K562 (cell line): ENCODE data around the gene NOP14. TPM values are rescaled to one million over a fixed set of nuclear protein-coding genes. Genes with fewer than 3 reads are reported as not detected.

Source experiments
- BDP1 ChIP-seq: IDR thresholded peaks from 3 replicates; pipeline ENCODE4 v1.6.1; 2011; ENCODE audit not compliant: insufficient read length, insufficient read depth
- CREB3L1 ChIP-seq: fragments of 450-650 bp; IDR thresholded peaks from 2 replicates; pipeline ENCODE4 v1.6.1; 2014; ENCODE audit warnings: low read depth, mild to moderate bottlenecking, moderate library complexity, borderline replicate concordance
- CTCF ChIP-seq, 3 experiments: IDR thresholded peaks in 2 of 3; conservative IDR thresholded peaks in 1 of 3; 2 replicates each; pipeline ENCODE4 v1.5.1; 2011 to 2012; ENCODE audit warnings: low read length in 3 of 3, mild to moderate bottlenecking in 3 of 3, control low read depth in 2 of 3, improper control_type of control experiment in 1 of 3, inconsistent platforms in 1 of 3, low read depth in 1 of 3, mixed read lengths in 1 of 3, moderate library complexity in 1 of 3; ENCODE audit not compliant: insufficient read depth in 2 of 3
- CTCFL ChIP-seq: IDR thresholded peaks from 2 replicates; pipeline ENCODE4 v1.6.1; 2011; ENCODE audit warnings: borderline replicate concordance, low read depth, mild to moderate bottlenecking, moderate library complexity, low read length; ENCODE audit not compliant: insufficient read depth, poor library complexity, severe bottlenecking
- EHMT2 ChIP-seq: fragments of 450-650 bp; IDR thresholded peaks from 2 replicates; pipeline ENCODE4 v1.6.1; 2018; ENCODE audit warnings: antibody characterized with exemption
- GATAD2B ChIP-seq: fragments of 450-650 bp; IDR thresholded peaks from 2 replicates; pipeline ENCODE4 v1.6.1; 2017; ENCODE audit warnings: mild to moderate bottlenecking, borderline replicate concordance
- HMGXB4 ChIP-seq: sonication (generic); formaldehyde crosslinking; IDR thresholded peaks from 2 replicates; pipeline ENCODE4 v1.8.1; 2023; ENCODE audit warnings: mild to moderate bottlenecking, missing genetic modification reagents
- NFYB ChIP-seq: IDR thresholded peaks from 2 replicates; pipeline ENCODE4 v1.6.1; 2011; ENCODE audit warnings: mild to moderate bottlenecking, moderate library complexity; ENCODE audit not compliant: insufficient read length; ENCODE audit errors: extremely low read depth
- NR2F6 ChIP-seq: fragments of 450-650 bp; formaldehyde crosslinking; IDR thresholded peaks from 2 replicates; pipeline ENCODE4 v1.4.0; 2020; ENCODE audit warnings: mild to moderate bottlenecking
- PCBP2 ChIP-seq: fragments of 200-400 bp; formaldehyde crosslinking; IDR thresholded peaks from 2 replicates; pipeline ENCODE4 v1.6.1; 2018; ENCODE audit warnings: low read length, low read depth, mild to moderate bottlenecking, moderate library complexity; ENCODE audit not compliant: poor library complexity, severe bottlenecking
- PTRF ChIP-seq: fragments of 450-650 bp; IDR thresholded peaks from 2 replicates; pipeline ENCODE4 v1.6.1; 2016; ENCODE audit warnings: mild to moderate bottlenecking, missing genetic modification characterization, missing compliant biosample characterization
- PTTG1 ChIP-seq: fragments of 450-650 bp; IDR thresholded peaks from 2 replicates; pipeline ENCODE4 v1.6.1; 2016; ENCODE audit warnings: low read depth, mild to moderate bottlenecking, missing genetic modification characterization, missing compliant biosample characterization
- RAD21 ChIP-seq, 2 experiments: fragments of 250-450 bp in 1 of 2; fragments of 450-650 bp in 1 of 2; sonication (Bioruptor Pico) in 1 of 2; formaldehyde crosslinking in 1 of 2; IDR thresholded peaks in 1 of 2; conservative IDR thresholded peaks in 1 of 2; 2 replicates each; pipeline versions ENCODE4 v1.4.0 to v1.8.0; 2020 to 2022; ENCODE audit warnings: mild to moderate bottlenecking in 2 of 2, moderate library complexity in 1 of 2
- RBM15 ChIP-seq: fragments of 200-400 bp; formaldehyde crosslinking; IDR thresholded peaks from 2 replicates; pipeline ENCODE4 v1.6.1; 2018; ENCODE audit warnings: mild to moderate bottlenecking, low read length, moderate library complexity; ENCODE audit not compliant: insufficient read depth
- TSC22D4 ChIP-seq: fragments of 450-650 bp; IDR thresholded peaks from 2 replicates; pipeline ENCODE4 v1.6.1; 2016; ENCODE audit warnings: missing genetic modification characterization, missing biosample characterization, control low read depth
- ZEB2 ChIP-seq: fragments of 450-650 bp; IDR thresholded peaks from 2 replicates; pipeline ENCODE4 v1.6.1; 2016
- ZNF146 ChIP-seq: IDR thresholded peaks from one replicate; pipeline ENCODE4 v1.6.1; 2018; ENCODE audit warnings: missing compliant biosample characterization; ENCODE audit not compliant: unreplicated experiment
- ZNF655 ChIP-seq: fragments of 250-450 bp; sonication (Bioruptor Pico); IDR thresholded peaks from 2 replicates; pipeline ENCODE4 v1.5.0; 2021
- polyA plus RNA-seq, 8 experiments: library from polyadenylated mRNA; depleted of rRNA in 4 of 8; stranded (reverse) in 5 of 8; unstranded in 3 of 8; fragments of >200 nt; fragmentation: Nextera tagmentation in 2 of 8; fragmentation: Illumina TruSeq in 1 of 8; extraction: Ambion mirVana in 2 of 8; extraction: Trizol in 1 of 8; gene quantifications; 2 replicates each; pipeline versions ENCODE4 v1.2.1 to v1.2.3, GENCODE V29; 2011 to 2014; ENCODE audit warnings: inconsistent platforms in 1 of 8, missing spikeins in 1 of 8
- total RNA-seq, 7 experiments: library from RNA; depleted of rRNA in 6 of 7; stranded (reverse); fragments of >200 nt in 6 of 7; fragmentation: Illumina TruSeq in 2 of 7; extraction: Trizol in 2 of 7; gene quantifications; 2 replicates each; pipeline versions ENCODE4 v1.2.1 to v1.2.3, GENCODE V29; 2011 to 2021; ENCODE audit warnings: low replicate concordance in 1 of 7

The NOP14 gene
- total and polyA plus RNA-seq, 9 of the 15 experiments (the other 6 are each of a cell fraction or from before 2014, with no cell fraction given): 12.7 to 76.0 (median 50.9) TPM

- TF ChIP-seq CTCFL: peak; percentile 32
- peak in 2 of 3 experiments; percentile 69 to 96; a peak in 5 of 6 replicates for TF ChIP-seq CTCF (IDR thresholded peaks at IDR 0.05 in 2 of 3, conservative IDR thresholded peaks at IDR 0.05 in 1 of 3; ENCODE audit: insufficient read depth in 2 of 3, low read depth in 1 of 3, low read length in 3 of 3)
- TF ChIP-seq ZNF146: no peak
- TF ChIP-seq PCBP2: no peak
- TF ChIP-seq RAD21 (CRISPR knock-in tag; conservative IDR thresholded peaks at IDR 0.05 in 1 of 2, IDR thresholded peaks at IDR 0.05 in 1 of 2): peak in 1 of 2 experiments; percentile 17; a peak in 1 of 4 replicates
- TF ChIP-seq GATAD2B: no peak
- TF ChIP-seq RBM15: no peak
- no peak for TF ChIP-seq ZNF655 (CRISPR knock-in tag)
- no peak for TF ChIP-seq HMGXB4 (CRISPR knock-in tag)
- TF ChIP-seq PTRF: no peak
- TF ChIP-seq ZEB2: peak; percentile 61
- TF ChIP-seq PTTG1: no peak
- no peak for TF ChIP-seq BDP1
- no peak for TF ChIP-seq TSC22D4 (tag)
- no peak for TF ChIP-seq CREB3L1
- TF ChIP-seq NFYB: no peak
- TF ChIP-seq EHMT2: no peak
- TF ChIP-seq NR2F6 (CRISPR knock-in tag): no peak
Observed at GRCh38 chr4:2954358-2955185, 8.6 kb downstream of the NOP14 start (continued).
